ENCODE data around the gene PPP2R5A.

DNA sequence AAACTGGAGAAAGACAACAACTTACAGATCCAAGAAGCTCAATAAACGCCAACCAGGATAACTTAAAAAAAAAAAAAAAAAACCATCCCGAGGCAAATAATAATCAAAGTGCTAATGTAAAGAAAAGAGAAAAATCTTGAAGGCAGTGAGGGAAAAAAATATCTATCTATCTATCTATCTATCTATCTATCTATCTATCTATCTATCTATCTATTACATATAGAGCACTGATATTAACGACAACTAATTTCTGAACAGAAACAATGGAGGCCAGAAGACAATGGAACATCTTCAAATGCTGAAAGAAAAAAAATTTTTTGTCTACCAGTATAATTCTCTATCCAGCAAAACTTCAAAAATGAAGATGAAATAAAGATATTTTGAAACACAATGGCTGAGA, 111.4 kb downstream of the PPP2R5A start:
- TF ChIP-seq POLR2A (IDR thresholded peaks at IDR 0.05; ENCODE audit: low read length) (no peak), GATA1 (IDR thresholded peaks at IDR 0.05; ENCODE audit: low read depth, low read length) (no peak)
